Subcutaneous adipose tissue (tissue), 4 donors: Measurements from ENCODE around the gene KDM1A. TPM values are rescaled to one million over a fixed set of nuclear protein-coding genes. Genes with fewer than 3 reads are reported as not detected.

Experiments
- CTCF ChIP-seq: fragments of 450-650 bp; IDR thresholded peaks from one replicate; pipeline ENCODE4 v1.5.1; 2016; ENCODE audit warnings: low read depth, mild to moderate bottlenecking, control low read depth, antibody characterized with exemption, moderate library complexity
- total RNA-seq, 4 donors: library from RNA; depleted of rRNA; stranded (reverse); fragments of >200 nt; gene quantifications; one replicate each; pipeline ENCODE4 v1.1.0, GENCODE V29; 2016

The KDM1A gene
- 10 to 100 TPM; 37.9 to 43.7 (median 38.5) TPM for total RNA-seq

- no peak for TF ChIP-seq CTCF
These were observed at the start of gene KDM1A for GRCh38 chr1:23019094-23019862. Gene KDM1A (plus strand): TSS chr1:23019468. CDS start chr1:23019597, 129 bp downstream.

GRCh38 chr1:22970096-22970495, 49.2 kb upstream of the KDM1A start:
- no peak for TF ChIP-seq CTCF

GRCh38 chr1:22971161-22971560, 48.1 kb upstream of the KDM1A start:
- no peak for TF ChIP-seq CTCF

- TF ChIP-seq CTCF, result no peak
These were observed 47.5 kb upstream of the KDM1A start for GRCh38 chr1:22971611-22972405.

GRCh38 chr1:22972760-22973159, 46.5 kb upstream of the KDM1A start, which contains the start of gene LACTBL1:
Gene LACTBL1 (minus strand): TSS chr1:22972866. CDS start chr1:22972316, 550 bp downstream.
- TF ChIP-seq CTCF, result no peak

- TF ChIP-seq CTCF, result no peak
These were observed 43.6 kb upstream of the KDM1A start for GRCh38 chr1:22975694-22976093.

GRCh38 chr1:22976127-22976460, 43.2 kb upstream of the KDM1A start:
- TF ChIP-seq CTCF, result no peak
